Cardiac muscle cell (in vitro differentiated cells and primary cell): ENCODE results near the gene LRP1B. TPM values are rescaled to one million over a fixed set of nuclear protein-coding genes. Genes with fewer than 3 reads are reported as not detected.

Experiments
- DNase-seq, 2 donors: peaks; one replicate each; pipeline versions ENCODE4 v3.0.0 to v3.0.0-alpha.2; 2010 to 2017; ENCODE audit warnings: low read depth in 1 of 2, low spot score in 1 of 2
- H3K27ac ChIP-seq: fragments of 200-600 bp; sonication (generic); 2 replicates; pipeline ENCODE4 v1.5.1; 2016
- H3K27me3 ChIP-seq: fragments of 200-600 bp; sonication (generic); 2 replicates; pipeline ENCODE4 v1.6.0; 2016; ENCODE audit warnings: control low read depth
- H3K36me3 ChIP-seq: fragments of 200-600 bp; sonication (generic); 2 replicates; pipeline ENCODE4 v1.5.1; 2016; ENCODE audit warnings: control low read depth
- H3K4me1 ChIP-seq: fragments of 200-600 bp; sonication (generic); 2 replicates; pipeline ENCODE4 v1.8.1; 2017; ENCODE audit warnings: low read depth, mild to moderate bottlenecking, mixed run types
- H3K4me3 ChIP-seq: fragments of 200-600 bp; sonication (generic); 2 replicates; pipeline ENCODE4 v1.5.1; 2016; ENCODE audit warnings: mild to moderate bottlenecking
- H3K9me3 ChIP-seq: fragments of 200-600 bp; sonication (generic); 2 replicates; pipeline ENCODE4 v1.5.1; 2017; ENCODE audit warnings: low read depth, mild to moderate bottlenecking, control low read depth
- polyA plus RNA-seq: library from polyadenylated mRNA; unstranded; fragments of >200 nt; fragmentation: Nextera tagmentation; extraction: Ambion mirVana; gene quantifications from 2 replicates; pipeline ENCODE4 v1.2.1, GENCODE V29; 2016
- total RNA-seq: library from RNA; depleted of rRNA; stranded (reverse); fragments of >200 nt; gene quantifications from 2 replicates; pipeline ENCODE4 v1.2.3, GENCODE V29; 2016
- TF ChIP-seq, protein P1 (sequence below): IDR thresholded peaks from 2 replicates; pipeline ENCODE4 v1.5.1; 2012; ENCODE audit warnings: low read depth, mild to moderate bottlenecking, low read length

LRP1B gene
- total and polyA plus RNA-seq, 2 experiments from 2014 or later = 1.2 to 2.5 TPM

- Histone ChIP-seq H3K27me3 (no peaks in the 10 kb centered on the region), H3K4me1 (no peaks in the 10 kb centered on the region), H3K27ac (no peak overlapping the region), H3K4me3 (no peak overlapping the region), H3K36me3 (no peaks in the 10 kb centered on the region), H3K9me3 (no peaks in the 10 kb centered on the region)
- DNase-seq = no peak
- TF ChIP-seq, protein P1, sequence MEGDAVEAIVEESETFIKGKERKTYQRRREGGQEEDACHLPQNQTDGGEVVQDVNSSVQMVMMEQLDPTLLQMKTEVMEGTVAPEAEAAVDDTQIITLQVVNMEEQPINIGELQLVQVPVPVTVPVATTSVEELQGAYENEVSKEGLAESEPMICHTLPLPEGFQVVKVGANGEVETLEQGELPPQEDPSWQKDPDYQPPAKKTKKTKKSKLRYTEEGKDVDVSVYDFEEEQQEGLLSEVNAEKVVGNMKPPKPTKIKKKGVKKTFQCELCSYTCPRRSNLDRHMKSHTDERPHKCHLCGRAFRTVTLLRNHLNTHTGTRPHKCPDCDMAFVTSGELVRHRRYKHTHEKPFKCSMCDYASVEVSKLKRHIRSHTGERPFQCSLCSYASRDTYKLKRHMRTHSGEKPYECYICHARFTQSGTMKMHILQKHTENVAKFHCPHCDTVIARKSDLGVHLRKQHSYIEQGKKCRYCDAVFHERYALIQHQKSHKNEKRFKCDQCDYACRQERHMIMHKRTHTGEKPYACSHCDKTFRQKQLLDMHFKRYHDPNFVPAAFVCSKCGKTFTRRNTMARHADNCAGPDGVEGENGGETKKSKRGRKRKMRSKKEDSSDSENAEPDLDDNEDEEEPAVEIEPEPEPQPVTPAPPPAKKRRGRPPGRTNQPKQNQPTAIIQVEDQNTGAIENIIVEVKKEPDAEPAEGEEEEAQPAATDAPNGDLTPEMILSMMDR = no peak
Observed at GRCh38 chr2:140595107-140595506, 1535.7 kb downstream of the LRP1B start.

- Histone ChIP-seq H3K27ac (no peak overlapping the region), H3K36me3 (no peaks in the 10 kb centered on the region), H3K27me3 (no peaks in the 10 kb centered on the region), H3K4me3 (no peak overlapping the region), H3K9me3 (no peaks in the 10 kb centered on the region), H3K4me1 (no peaks in the 10 kb centered on the region)
- TF ChIP-seq, protein P1 = no peak
- DNase-seq = no peak
Observed at GRCh38 chr2:140593132-140593531, 1537.7 kb downstream of the LRP1B start.

DNA sequence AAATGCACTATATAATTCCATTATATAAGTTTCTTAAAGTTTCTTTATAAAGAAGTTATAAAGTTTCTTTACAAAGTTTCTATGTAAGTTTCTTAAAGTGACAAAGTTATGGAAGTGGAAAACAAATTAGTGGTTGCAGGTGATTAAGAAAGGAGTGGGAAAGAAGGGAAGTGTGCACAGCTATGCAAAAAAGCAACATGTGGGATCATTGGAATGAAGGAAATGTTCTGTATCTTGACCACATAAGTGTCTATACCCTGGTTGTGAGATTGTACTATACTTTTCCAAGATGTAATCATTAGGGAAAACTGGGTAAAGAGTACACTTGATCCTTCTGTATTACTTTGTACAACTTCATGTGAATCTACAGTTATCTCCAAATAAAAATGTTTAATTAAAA lies 1541.1 kb downstream of the LRP1B start:
- DNase-seq = peak in 1 of 2 donors; percentile 22
- TF ChIP-seq, protein P1 = no peak
- Histone ChIP-seq H3K27me3 (no peaks in the 10 kb centered on the region), H3K4me1 (no peaks in the 10 kb centered on the region), H3K36me3 (no peaks in the 10 kb centered on the region), H3K27ac (no peak overlapping the region), H3K4me3 (no peak overlapping the region), H3K9me3 (no peaks in the 10 kb centered on the region)

DNA sequence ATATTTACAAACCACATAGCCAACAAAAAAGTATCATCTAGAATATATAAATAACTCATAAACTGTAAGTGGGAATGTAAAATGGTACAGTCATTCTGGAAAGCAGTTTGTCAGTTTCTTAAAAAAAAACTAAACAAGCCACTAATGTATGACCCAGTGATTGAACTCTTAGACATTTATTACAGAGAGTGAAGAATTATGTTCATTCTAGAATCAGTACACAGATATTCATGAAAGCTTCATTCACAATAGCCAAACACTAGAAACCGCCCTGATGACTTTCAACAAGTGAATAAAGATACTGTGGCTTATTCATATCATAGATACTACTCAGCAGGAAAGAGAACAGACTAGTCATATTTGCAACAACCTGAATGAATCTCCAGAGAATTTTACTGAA lies 1541.5 kb downstream of the LRP1B start:
- Histone ChIP-seq H3K27ac (no peak overlapping the region), H3K4me1 (no peaks in the 10 kb centered on the region), H3K9me3 (no peaks in the 10 kb centered on the region), H3K4me3 (no peak overlapping the region), H3K27me3 (no peaks in the 10 kb centered on the region), H3K36me3 (no peaks in the 10 kb centered on the region)
- TF ChIP-seq, protein P1 = no peak
- DNase-seq = peak in 1 of 2 donors; percentile 5

DNA sequence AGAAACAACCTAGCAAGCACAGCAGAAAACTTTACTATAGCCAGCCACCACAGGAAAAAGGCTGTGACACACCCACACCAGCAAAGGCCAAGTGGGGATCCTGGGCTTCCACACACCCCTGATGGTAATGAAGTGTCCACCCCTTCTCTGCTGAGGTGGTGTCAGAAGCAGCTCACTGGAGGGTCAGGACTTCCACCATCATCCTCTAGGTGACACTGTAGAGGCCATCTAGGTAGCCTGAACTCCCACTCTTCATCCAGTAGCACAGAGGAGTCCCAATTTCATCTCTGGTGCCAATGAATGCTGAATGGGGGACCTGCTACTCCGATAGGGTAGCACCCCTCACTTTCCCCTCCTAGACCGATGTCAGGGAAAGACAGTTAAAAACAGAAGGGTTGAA lies 1544.4 kb downstream of the LRP1B start:
- H3K9me3 ChIP-seq = no peaks in the 10 kb centered on the region
- H3K36me3 ChIP-seq = no peaks in the 10 kb centered on the region
- H3K4me3 ChIP-seq = no peak overlapping the region
- DNase-seq = peak; percentile 33 to 49
- H3K4me1 ChIP-seq = no peaks in the 10 kb centered on the region
- TF ChIP-seq, protein P1 = peak; percentile 63
- no peak overlapping the region for H3K27ac ChIP-seq
- no peaks in the 10 kb centered on the region for H3K27me3 ChIP-seq

DNA sequence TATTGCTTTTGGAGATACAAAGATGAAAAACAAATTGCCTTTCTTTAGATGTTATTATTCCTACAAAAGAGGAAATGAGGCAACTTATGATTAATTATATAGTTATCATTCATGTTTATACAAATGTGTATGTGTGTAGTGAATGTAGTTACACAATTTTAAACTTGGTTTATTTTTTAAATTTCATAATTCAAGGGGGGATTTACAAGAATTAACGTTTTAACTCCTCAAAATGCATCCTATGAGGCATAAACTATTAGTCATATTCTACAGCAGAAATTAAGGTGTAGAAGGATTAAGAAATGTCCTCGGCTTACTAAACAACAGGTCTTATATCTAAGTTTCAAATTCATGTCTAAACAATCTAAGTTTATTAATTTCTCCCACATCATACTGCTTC lies 1545.8 kb downstream of the LRP1B start:
- TF ChIP-seq, protein P1 = no peak
- Histone ChIP-seq H3K9me3 (no peaks in the 10 kb centered on the region), H3K27me3 (no peaks in the 10 kb centered on the region), H3K27ac (no peak overlapping the region), H3K4me1 (no peaks in the 10 kb centered on the region), H3K36me3 (no peaks in the 10 kb centered on the region), H3K4me3 (no peak overlapping the region)
- no peak for DNase-seq
